Measurements from ENCODE around the gene KLHL36.

KLHL36 gene

GRCh38 chr16:84614073-84614459 lies 34.2 kb upstream of the KLHL36 start:
- Histone ChIP-seq H3K36me3 (ENCODE audit: insufficient read depth) (no peaks in the 10 kb centered on the region), H3K4me1 (ENCODE audit: low read depth, poor library complexity, severe bottlenecking) (peaks cover 7% of the 10 kb centered on the region), H3K27me3 (ENCODE audit: insufficient read depth, low read depth) (peaks cover 68% of the 10 kb centered on the region; the same call in 1 of the 2 replicates), H3K4me3 (IDR thresholded peaks at IDR 0.05; ENCODE audit: insufficient read depth, low read depth, low read length) (no peak overlapping the region), H2AFZ (ENCODE audit: low read depth) (no peak overlapping the region), H3K9ac (no peak overlapping the region), H3K27ac (no peak overlapping the region), H4K20me1 (ENCODE audit: insufficient read depth) (no peaks in the 10 kb centered on the region), H3K79me2 (ENCODE audit: insufficient read depth, low read depth) (no peaks in the 10 kb centered on the region), H3K4me2 (no peak overlapping the region)
- no peak for TF ChIP-seq CTCF (conservative IDR thresholded peaks at IDR 0.05; ENCODE audit: low read depth, low read length)

- no peak overlapping the region for H3K4me2 ChIP-seq
- H3K27ac ChIP-seq = no peak overlapping the region
- TF ChIP-seq CTCF (conservative IDR thresholded peaks at IDR 0.05; ENCODE audit: low read depth, low read length) = no peak
- H3K9ac ChIP-seq = no peak overlapping the region
- no peaks in the 10 kb centered on the region for H4K20me1 ChIP-seq (ENCODE audit: insufficient read depth)
- no peaks in the 10 kb centered on the region for H3K36me3 ChIP-seq (ENCODE audit: insufficient read depth)
- H3K4me3 ChIP-seq (IDR thresholded peaks at IDR 0.05; ENCODE audit: insufficient read depth, low read depth, low read length) = no peak overlapping the region
- H3K4me1 ChIP-seq (ENCODE audit: low read depth, poor library complexity, severe bottlenecking) = peaks cover 7% of the 10 kb centered on the region
- H3K79me2 ChIP-seq (ENCODE audit: insufficient read depth, low read depth) = no peaks in the 10 kb centered on the region
- peaks cover 70% of the 10 kb centered on the region; the same call in 1 of the 2 replicates for H3K27me3 ChIP-seq (ENCODE audit: insufficient read depth, low read depth)
- no peak overlapping the region for H2AFZ ChIP-seq (ENCODE audit: low read depth)
These were observed 33.7 kb upstream of the KLHL36 start for GRCh38 chr16:84614623-84614967.

- Histone ChIP-seq H3K4me1 (ENCODE audit: low read depth, poor library complexity, severe bottlenecking) (peaks cover 7% of the 10 kb centered on the region), H2AFZ (ENCODE audit: low read depth) (no peak overlapping the region), H3K79me2 (ENCODE audit: insufficient read depth, low read depth) (no peaks in the 10 kb centered on the region)
These were observed 33.1 kb upstream of the KLHL36 start for GRCh38 chr16:84614968-84615813.

GRCh38 chr16:84616515-84616914 lies 31.8 kb upstream of the KLHL36 start:
- Histone ChIP-seq H3K9ac (no peak overlapping the region), H3K27me3 (ENCODE audit: insufficient read depth, low read depth) (peaks cover 72% of the 10 kb centered on the region), H3K79me2 (ENCODE audit: insufficient read depth, low read depth) (no peaks in the 10 kb centered on the region), H3K4me1 (ENCODE audit: low read depth, poor library complexity, severe bottlenecking) (peaks cover 7% of the 10 kb centered on the region), H3K4me3 (IDR thresholded peaks at IDR 0.05; ENCODE audit: insufficient read depth, low read depth, low read length) (no peak overlapping the region), H3K27ac (no peak overlapping the region), H4K20me1 (ENCODE audit: insufficient read depth) (no peaks in the 10 kb centered on the region), H2AFZ (ENCODE audit: low read depth) (no peak overlapping the region), H3K36me3 (ENCODE audit: insufficient read depth) (no peaks in the 10 kb centered on the region), H3K4me2 (peak overlapping the region; percentile 68; the same call in 1 of the 2 replicates)
- no peak for TF ChIP-seq CTCF (conservative IDR thresholded peaks at IDR 0.05; ENCODE audit: low read depth, low read length)

More at GRCh38 chr16:84614968-84615813, 33.1 kb upstream of the KLHL36 start:
- no peak for TF ChIP-seq CTCF (conservative IDR thresholded peaks at IDR 0.05; ENCODE audit: low read depth, low read length)
- H3K27ac ChIP-seq = no peak overlapping the region
- H4K20me1 ChIP-seq (ENCODE audit: insufficient read depth) = no peaks in the 10 kb centered on the region
- no peak overlapping the region for H3K4me3 ChIP-seq (IDR thresholded peaks at IDR 0.05; ENCODE audit: insufficient read depth, low read depth, low read length)
- no peaks in the 10 kb centered on the region for H3K36me3 ChIP-seq (ENCODE audit: insufficient read depth)
- H3K4me2 ChIP-seq = no peak overlapping the region
- H3K9ac ChIP-seq = no peak overlapping the region
- H3K27me3 ChIP-seq (ENCODE audit: insufficient read depth, low read depth) = peaks cover 66% of the 10 kb centered on the region; the same call in 1 of the 2 replicates
